ENCODE results near the gene DHCR7. TPM values are rescaled to one million over a fixed set of nuclear protein-coding genes. Genes with fewer than 3 reads are reported as not detected.
A peak's percentile ranks its signal among the peaks of the same experiment; 100 is the strongest.

Gene DHCR7
- total RNA-seq, 1 donor from 2014 or later = 208 TPM

- H3K27ac Mint-ChIP-seq (ENCODE audit: unreplicated experiment) = no peak overlapping the region
- no peaks in the 10 kb centered on the region for H3K27me3 Mint-ChIP-seq (ENCODE audit: low read depth)
- H3K4me3 Mint-ChIP-seq = no peak overlapping the region
- TF ChIP-seq, protein P1, sequence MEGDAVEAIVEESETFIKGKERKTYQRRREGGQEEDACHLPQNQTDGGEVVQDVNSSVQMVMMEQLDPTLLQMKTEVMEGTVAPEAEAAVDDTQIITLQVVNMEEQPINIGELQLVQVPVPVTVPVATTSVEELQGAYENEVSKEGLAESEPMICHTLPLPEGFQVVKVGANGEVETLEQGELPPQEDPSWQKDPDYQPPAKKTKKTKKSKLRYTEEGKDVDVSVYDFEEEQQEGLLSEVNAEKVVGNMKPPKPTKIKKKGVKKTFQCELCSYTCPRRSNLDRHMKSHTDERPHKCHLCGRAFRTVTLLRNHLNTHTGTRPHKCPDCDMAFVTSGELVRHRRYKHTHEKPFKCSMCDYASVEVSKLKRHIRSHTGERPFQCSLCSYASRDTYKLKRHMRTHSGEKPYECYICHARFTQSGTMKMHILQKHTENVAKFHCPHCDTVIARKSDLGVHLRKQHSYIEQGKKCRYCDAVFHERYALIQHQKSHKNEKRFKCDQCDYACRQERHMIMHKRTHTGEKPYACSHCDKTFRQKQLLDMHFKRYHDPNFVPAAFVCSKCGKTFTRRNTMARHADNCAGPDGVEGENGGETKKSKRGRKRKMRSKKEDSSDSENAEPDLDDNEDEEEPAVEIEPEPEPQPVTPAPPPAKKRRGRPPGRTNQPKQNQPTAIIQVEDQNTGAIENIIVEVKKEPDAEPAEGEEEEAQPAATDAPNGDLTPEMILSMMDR (conservative IDR thresholded peaks at IDR 0.05) = no peak
- H3K9me3 Mint-ChIP-seq = no peaks in the 10 kb centered on the region
- H3K4me1 Mint-ChIP-seq = peaks cover 34% of the 10 kb centered on the region
- no peak for DNase-seq (ENCODE audit: low read depth, low spot score)
- peaks cover 39% of the 10 kb centered on the region for H3K36me3 Mint-ChIP-seq (ENCODE audit: low read depth)
These were observed 4.3 kb downstream of the DHCR7 start for GRCh38 chr11:71443736-71444445.

- Mint-ChIP-seq H3K27me3 (ENCODE audit: low read depth) (no peaks in the 10 kb centered on the region), H3K36me3 (ENCODE audit: low read depth) (peaks cover 39% of the 10 kb centered on the region), H3K4me3 (no peak overlapping the region), H3K27ac (ENCODE audit: unreplicated experiment) (no peak overlapping the region), H3K4me1 (peaks cover 31% of the 10 kb centered on the region), H3K9me3 (no peaks in the 10 kb centered on the region)
- DNase-seq (ENCODE audit: low read depth, low spot score) = no peak
- TF ChIP-seq, protein P1 (conservative IDR thresholded peaks at IDR 0.05) = no peak
These were observed 5.3 kb downstream of the DHCR7 start for GRCh38 chr11:71442880-71443279.

- no peaks in the 10 kb centered on the region for H3K27me3 Mint-ChIP-seq (ENCODE audit: low read depth)
- peaks cover 35% of the 10 kb centered on the region for H3K36me3 Mint-ChIP-seq (ENCODE audit: low read depth)
These were observed 6.1 kb downstream of the DHCR7 start for GRCh38 chr11:71442123-71442522.

DNA sequence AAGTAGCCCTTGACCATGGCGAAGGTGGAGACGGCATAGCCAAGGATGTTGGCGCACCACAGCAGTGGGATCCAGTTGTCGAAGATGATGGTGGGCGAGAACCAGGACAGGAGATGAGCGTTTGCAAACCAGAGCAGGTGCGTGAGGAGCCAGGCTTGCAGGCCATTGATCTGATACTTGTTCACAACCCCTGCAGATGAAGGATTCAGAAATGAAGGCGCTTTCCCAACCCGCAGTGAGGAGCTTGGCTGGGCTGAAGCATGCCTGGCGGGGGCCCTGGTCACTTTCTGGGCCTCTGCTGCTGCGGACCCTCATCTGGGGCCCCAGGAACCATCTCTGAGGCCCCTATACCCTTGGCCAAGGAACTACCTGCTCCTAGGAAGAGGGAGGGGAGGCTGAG, 6.9 kb downstream of the DHCR7 start:
- DNase-seq (ENCODE audit: low read depth, low spot score) = no peak
- H3K27ac Mint-ChIP-seq (ENCODE audit: unreplicated experiment) = no peak overlapping the region
- H3K9me3 Mint-ChIP-seq = no peaks in the 10 kb centered on the region
- peaks cover 27% of the 10 kb centered on the region for H3K36me3 Mint-ChIP-seq (ENCODE audit: low read depth)
- TF ChIP-seq, protein P1 (conservative IDR thresholded peaks at IDR 0.05) = no peak
- H3K27me3 Mint-ChIP-seq (ENCODE audit: low read depth) = no peaks in the 10 kb centered on the region
- peaks cover 15% of the 10 kb centered on the region for H3K4me1 Mint-ChIP-seq
- H3K4me3 Mint-ChIP-seq = no peak overlapping the region

More at GRCh38 chr11:71442123-71442522, 6.1 kb downstream of the DHCR7 start:
- TF ChIP-seq, protein P1 (conservative IDR thresholded peaks at IDR 0.05) = no peak
- DNase-seq (ENCODE audit: low read depth, low spot score) = no peak
- no peaks in the 10 kb centered on the region for H3K9me3 Mint-ChIP-seq
- H3K27ac Mint-ChIP-seq (ENCODE audit: unreplicated experiment) = no peak overlapping the region
- peak overlapping the region; percentile 31 for H3K4me3 Mint-ChIP-seq
- peaks cover 23% of the 10 kb centered on the region for H3K4me1 Mint-ChIP-seq

DNA sequence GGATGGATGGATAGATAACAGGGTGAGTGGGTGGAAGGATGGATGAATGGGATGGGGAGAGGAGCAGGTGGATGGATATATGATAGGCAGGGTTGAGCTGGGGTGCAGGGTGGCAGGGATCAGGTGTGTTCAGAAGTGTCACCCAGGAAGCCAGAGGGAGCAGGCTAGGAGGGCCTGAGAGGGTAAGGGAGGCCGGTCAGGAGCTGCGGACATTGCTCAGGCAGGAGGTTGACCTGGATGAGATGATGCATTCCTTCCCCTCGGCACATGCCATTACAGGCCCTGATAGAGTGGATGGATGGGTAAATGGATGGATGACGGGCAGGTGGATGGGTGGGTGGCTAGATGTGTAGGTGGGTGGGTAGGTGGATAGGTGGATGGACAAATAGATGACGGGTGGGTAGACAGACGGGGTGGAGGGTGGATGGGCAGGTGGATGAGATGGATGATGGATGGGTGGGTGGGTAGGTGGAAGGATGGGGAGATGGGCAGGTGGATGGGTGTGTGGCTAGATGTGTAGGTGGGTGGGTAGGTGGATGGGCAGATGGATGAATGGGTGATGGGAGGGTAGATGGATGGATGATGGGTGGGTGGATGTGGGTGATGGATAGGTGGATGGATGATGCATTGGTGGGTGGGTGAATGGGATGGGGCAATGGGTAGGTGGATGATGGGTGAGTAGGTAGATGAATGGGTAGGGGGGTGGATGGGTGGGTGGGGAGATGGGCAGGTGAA, 8.0 kb downstream of the DHCR7 start:
- H3K4me3 Mint-ChIP-seq = no peak overlapping the region
- no peaks in the 10 kb centered on the region for H3K27me3 Mint-ChIP-seq (ENCODE audit: low read depth)
- peaks cover 21% of the 10 kb centered on the region for H3K36me3 Mint-ChIP-seq (ENCODE audit: low read depth)
- H3K27ac Mint-ChIP-seq (ENCODE audit: unreplicated experiment) = no peak overlapping the region
- H3K9me3 Mint-ChIP-seq = no peaks in the 10 kb centered on the region
- DNase-seq (ENCODE audit: low read depth, low spot score) = no peak
- peaks cover 5% of the 10 kb centered on the region for H3K4me1 Mint-ChIP-seq
- TF ChIP-seq, protein P1 (conservative IDR thresholded peaks at IDR 0.05) = no peak
